GM18499 (cell line): ENCODE data around the gene NGEF.
"Not testable (repeated sequence)": the region's sequence is repeated elsewhere in the genome, so short reads cannot be mapped to it uniquely, and the experiment has no call there.

Experiments used
- ATAC-seq: cut with Tn5 transposase; IDR thresholded peaks from one replicate; pipeline ENCODE4 v1.9.1; 2021; ENCODE audit warnings: moderate number of reproducible peaks; ENCODE audit not compliant: insufficient read depth, unreplicated experiment

NGEF gene

DNA sequence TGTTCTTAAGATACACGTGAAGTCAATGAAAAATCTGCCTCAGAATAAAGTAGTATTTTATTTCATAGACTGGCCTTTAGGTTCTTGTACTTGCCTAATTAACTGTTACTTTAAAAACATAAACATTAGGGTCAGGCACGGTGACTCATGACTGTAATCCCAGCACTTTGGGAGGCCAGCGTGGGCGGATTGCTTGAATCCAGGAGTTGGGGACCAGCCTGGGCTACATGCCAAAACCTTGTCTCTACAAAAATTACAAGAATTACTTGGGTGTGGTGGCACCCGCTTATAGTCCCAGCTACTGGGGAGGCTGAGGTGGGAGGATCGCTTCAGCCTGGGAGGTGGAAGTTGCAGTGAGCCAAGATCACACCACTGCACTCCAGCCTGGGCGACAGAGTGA lies 159.0 kb downstream of the NGEF start:
- no peak for ATAC-seq

GRCh38 chr2:232852676-232853075 lies 160.4 kb downstream of the NGEF start:
- ATAC-seq = no peak

DNA sequence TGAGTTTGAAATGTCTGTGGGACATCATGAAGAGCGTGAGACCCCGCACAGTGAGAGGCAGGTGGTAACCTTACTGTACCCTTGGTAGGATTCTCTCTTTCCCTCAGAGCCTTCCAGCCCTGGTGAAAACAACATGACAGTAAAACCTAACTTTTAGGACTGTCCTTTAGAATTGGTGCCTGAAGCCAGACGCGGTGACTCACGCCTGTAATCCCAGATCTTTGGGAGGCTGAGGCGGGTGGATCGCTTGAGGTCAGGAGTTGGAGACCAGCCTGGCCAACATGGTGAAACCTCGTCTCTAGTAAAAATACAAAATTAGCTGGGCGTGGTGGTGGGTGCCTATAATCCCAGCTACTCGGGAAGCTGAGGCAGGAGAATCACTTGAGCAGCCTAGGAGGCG lies 161.0 kb downstream of the NGEF start:
- not testable (repeated sequence) for ATAC-seq

GRCh38 chr2:232850039-232850438 lies 163.0 kb downstream of the NGEF start:
- no peak for ATAC-seq

DNA sequence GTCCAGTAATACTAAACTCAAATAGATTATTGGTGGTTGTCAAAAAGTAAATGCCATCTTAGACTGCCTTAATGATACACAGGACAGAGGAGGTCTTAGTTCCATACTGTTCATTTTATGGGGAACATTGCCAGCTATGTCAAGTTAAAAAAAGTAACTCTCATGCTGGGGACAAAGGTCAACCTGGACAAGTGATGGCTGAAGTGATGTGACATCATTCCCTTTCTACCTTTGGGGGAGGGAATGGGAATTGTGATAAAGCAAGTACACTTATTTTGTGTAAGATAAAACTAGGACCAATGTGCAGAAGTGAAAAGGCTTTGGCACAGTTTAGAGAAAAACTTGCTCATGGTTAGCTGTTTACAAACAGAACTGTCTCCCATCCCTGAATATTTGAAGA lies 167.0 kb downstream of the NGEF start:
- no peak for ATAC-seq

DNA sequence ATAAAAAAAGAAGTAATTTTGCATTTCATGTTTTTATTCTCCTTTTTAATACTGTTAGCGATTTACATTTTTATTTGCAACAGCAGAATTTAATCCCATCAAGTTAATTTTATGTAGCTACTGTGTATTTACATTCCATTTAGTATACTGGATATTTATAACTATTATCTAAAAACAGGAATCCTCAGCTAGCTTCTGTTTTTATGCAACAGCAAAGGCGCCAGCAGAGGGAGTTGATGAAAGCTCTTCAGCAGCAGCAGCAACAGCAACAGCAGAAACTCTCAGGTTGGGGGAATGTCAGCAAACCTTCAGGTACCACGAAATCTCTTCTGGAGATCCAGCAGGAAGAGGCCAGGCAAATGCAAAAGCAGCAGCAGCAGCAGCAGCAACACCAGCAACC lies 169.2 kb downstream of the NGEF start:
- ATAC-seq = no peak

- ATAC-seq = no peak
Measured at GRCh38 chr2:232842689-232843088, 170.4 kb downstream of the NGEF start.

- no peak for ATAC-seq
Measured at GRCh38 chr2:232839411-232840079, 173.5 kb downstream of the NGEF start.

DNA sequence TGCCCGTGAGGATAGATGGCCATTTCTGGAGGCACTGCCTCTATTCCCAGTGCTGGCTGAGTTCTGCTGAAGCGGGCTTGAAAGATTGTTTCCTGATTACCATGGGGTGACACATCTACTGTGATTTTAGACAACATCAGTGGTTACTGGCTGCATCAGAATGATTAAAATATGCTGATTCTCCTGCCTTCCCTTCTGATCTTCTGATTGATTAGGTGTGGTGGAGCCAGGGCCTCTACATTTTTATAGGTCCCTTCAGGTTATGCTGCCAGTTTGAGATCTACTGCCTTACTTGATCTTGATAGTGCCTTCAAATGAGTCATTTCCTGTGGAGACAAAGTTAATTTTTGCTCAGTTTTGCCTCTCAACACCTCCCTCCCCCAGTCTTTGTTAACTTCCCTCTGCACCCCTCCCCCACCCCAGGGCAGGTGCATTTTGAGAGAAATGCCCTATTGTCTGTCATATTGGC lies 174.6 kb downstream of the NGEF start:
- ATAC-seq = no peak

DNA sequence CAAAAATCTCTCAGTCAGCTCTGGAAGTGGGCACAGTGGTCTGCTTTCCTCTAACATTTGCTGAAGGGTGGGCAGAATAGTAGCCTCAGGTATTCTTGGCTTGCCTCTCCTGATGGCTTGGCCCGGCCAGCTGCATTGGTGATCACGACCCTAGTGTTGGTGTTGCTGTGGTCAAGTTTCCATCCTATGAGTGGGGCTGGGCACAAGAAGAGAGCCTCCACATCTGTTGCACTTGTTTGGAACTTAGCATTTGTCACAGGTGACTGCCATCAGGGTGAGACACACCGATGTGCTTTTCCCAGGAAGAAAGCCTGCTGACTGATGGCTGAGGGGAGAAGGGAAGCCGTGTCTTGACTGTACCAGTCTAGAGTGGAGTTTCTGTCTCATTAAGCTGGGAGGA lies 176.1 kb downstream of the NGEF start:
- no peak for ATAC-seq

DNA sequence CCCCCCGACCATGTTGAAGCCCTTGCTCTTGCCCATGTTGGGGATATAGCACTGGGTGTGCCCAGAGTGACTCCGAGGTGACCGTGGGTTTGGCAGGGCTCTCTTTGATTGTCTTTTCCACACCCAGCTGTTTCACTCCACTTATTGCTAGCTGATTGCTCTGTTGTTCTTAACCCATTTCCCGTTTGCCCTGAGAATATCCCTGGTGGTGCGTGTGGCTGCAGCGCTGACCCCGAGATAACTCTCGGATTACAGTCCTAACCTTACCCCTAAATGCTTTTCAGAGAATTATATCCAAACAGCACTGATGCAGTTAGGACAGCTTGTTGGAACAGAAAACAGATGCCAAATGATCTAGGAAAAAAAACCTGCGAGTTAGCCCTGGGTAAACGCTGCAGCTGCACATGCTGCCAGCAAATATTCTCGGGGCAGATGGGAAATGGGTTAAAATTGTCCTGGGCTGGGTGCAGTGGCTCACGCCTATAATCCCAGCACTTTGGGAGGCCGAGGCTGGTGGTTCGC lies 177.3 kb downstream of the NGEF start:
- no peak for ATAC-seq

DNA sequence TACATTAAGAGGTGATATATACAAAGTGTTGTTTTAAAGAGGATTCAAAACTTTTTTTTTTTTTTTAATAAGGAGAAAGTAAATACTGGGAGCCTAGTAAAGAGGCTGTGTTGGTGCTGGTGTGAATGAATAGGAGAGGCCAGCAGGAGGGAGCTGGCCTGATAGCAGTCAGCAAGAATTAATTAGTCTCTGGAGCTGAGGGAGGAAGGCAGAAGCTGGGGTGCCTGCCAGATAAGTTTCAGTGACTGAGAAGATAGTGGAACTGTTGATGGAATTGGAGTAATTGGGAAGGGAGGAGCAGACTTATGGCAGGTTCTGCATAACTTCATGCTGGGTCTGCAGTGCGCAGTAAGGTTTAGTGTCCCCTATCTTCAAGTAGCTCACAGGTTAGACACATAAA lies 179.2 kb downstream of the NGEF start:
- ATAC-seq = no peak

- no peak for ATAC-seq
Measured at GRCh38 chr2:232831496-232831895, 181.6 kb downstream of the NGEF start.

- no peak for ATAC-seq
Measured at GRCh38 chr2:232829988-232830387, 183.1 kb downstream of the NGEF start.
